Activated naive CD8-positive, alpha-beta T cell treated with anti-CD3 and anti-CD28 coated beads, Interleukin-2, amount 50 U/mL, for 16 hours (primary cell): ENCODE results near the gene FAM234B.

ENCODE experiments used
- DNase-seq: peaks from one replicate; pipeline ENCODE4 v3.0.0-alpha.2; 2020; ENCODE audit warnings: low read depth, low spot score

FAM234B gene

GRCh38 chr12:13116259-13116658 lies 72.1 kb downstream of the FAM234B start:
- no peak for DNase-seq

- no peak for DNase-seq
Measured at GRCh38 chr12:13117029-13117428, 72.8 kb downstream of the FAM234B start.

GRCh38 chr12:13119826-13120225 lies 75.6 kb downstream of the FAM234B start:
- DNase-seq: no peak

GRCh38 chr12:13120413-13120812 lies 76.2 kb downstream of the FAM234B start:
- no peak for DNase-seq

GRCh38 chr12:13121568-13121967 lies 77.4 kb downstream of the FAM234B start:
- no peak for DNase-seq

- DNase-seq: no peak
Measured at GRCh38 chr12:13124656-13125505, 80.7 kb downstream of the FAM234B start.

- DNase-seq: no peak
Measured at GRCh38 chr12:13125996-13126395, 81.8 kb downstream of the FAM234B start.

GRCh38 chr12:13126494-13126893 lies 82.3 kb downstream of the FAM234B start:
- no peak for DNase-seq

GRCh38 chr12:13127444-13127843 lies 83.3 kb downstream of the FAM234B start:
- DNase-seq: no peak

- no peak for DNase-seq
Measured at GRCh38 chr12:13128291-13128965, 84.2 kb downstream of the FAM234B start.

- DNase-seq: no peak
Measured at GRCh38 chr12:13130981-13131380, 86.8 kb downstream of the FAM234B start.
